Stimulated activated CD8-positive, alpha-beta memory T cell treated with anti-CD3 and anti-CD28 coated beads, Interleukin-2, amount 100 ng/mL, for 48 hours (primary cell): ENCODE measurements around the gene RPL9.
"Not testable (repeated sequence)": the region's sequence is repeated elsewhere in the genome, so short reads cannot be mapped to it uniquely, and the experiment has no call there.

Source experiments
- DNase-seq, 2 donors: peaks; one replicate each; pipeline ENCODE4 v3.0.0-alpha.2; 2020; ENCODE audit warnings: low read depth in 2 of 2

The RPL9 gene

GRCh38 chr4:39466747-39467146 is 8.0 kb upstream of the RPL9 start:
- DNase-seq = no peak

DNA sequence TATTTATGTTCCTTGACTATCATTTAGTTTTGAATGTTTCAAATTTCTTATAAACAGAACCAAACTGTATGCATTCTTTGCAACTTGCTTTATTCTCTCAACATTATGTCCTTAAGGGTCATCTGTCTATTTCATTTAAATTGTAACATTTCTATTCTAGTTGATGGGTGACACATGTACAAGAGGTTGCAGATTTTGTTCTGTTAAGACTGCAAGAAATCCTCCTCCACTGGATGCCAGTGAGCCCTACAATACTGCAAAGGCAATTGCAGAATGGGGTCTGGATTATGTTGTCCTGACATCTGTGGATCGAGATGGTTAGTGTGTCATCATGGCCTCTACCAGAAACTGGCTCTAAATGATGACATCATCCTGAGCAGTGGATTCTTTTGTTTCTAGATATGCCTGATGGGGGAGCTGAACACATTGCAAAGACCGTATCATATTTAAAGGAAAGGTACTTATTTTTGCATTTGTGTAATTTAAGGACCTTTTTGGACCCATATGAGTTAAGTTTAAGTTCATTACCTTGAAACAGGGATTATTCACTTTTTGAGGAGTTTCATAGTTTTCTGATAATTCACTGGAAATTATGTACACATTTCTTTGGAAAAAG is 6.3 kb upstream of the RPL9 start:
- no peak for DNase-seq

GRCh38 chr4:39458161-39458504 is 589 bp downstream of the RPL9 start:
- not testable (repeated sequence) for DNase-seq

DNA sequence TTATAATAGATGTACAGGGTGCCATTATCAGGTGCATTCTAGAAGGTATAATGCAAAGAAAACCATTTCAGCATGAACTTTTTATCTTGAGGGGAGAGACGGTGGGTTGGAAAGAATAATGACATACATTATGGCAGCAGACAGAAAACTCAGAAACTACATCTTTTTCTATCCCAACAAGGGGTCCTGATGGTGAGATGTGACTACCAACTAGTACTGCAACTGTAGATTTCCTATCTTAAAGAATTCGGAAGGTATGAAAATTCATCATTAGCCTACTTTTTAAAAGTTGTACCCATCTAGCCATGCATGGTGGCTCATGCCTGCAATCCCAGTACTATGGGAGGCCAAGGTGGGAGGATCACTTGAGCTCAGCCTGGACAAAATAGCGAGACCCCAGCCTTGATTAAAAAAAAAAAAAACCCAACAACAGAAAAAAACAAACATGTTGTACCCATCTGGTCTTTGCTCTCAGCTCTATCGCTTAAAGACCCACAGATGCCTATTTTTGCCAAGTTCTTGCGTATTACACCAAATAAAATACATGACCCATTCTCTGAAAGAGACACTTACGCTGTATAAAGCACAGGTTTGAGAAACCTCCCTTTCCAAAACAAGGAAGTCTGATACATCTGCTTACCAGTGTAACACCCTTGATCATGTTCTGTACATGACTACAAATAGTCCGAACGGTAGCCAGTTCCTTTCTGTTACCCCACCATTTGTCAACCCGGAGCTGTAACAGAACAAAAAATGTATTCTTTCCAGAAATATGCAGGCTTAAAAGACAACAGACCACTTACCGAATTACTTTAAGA is 1.6 kb downstream of the RPL9 start:
- no peak for DNase-seq

DNA sequence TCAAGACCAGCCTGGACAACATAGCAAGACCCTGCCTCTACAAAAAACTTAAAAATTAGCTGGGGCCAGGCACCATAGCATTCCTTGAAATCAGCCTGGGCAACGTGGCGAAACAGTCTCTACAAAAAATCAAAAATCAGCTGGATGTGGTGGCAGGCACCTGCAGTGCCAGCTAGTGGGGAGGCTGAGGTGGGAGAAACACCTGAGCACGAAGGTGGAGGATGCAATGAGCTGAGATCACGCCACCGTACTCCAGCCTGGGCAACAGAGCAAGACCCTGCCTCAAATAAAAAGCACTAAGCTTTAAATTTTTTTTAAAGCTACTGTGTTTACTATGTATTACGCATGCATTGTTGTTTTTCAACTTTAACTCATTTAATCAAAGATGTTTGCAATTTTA is 3.2 kb downstream of the RPL9 start:
- no peak for DNase-seq

DNA sequence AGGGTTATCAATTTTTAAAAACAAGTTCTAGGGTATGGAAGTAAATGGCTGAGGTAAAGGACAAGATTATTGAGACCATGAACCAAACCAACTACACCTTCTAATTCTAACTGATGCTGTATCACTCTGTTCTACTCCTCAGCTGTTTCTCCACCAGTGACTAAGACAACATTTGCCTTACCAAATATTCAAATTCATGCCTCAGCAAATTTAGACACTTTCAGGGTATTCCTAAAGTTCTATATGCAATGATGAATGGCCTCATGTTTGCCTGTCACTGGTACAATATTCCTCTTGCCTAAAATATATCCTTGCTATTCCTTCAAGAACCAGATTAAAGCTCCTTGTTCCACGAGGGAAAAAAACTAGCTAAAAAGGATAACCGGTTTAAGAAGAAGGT is 5.0 kb downstream of the RPL9 start:
- no peak for DNase-seq

- DNase-seq = no peak
Observed at GRCh38 chr4:39452860-39453587, 5.7 kb downstream of the RPL9 start.

DNA sequence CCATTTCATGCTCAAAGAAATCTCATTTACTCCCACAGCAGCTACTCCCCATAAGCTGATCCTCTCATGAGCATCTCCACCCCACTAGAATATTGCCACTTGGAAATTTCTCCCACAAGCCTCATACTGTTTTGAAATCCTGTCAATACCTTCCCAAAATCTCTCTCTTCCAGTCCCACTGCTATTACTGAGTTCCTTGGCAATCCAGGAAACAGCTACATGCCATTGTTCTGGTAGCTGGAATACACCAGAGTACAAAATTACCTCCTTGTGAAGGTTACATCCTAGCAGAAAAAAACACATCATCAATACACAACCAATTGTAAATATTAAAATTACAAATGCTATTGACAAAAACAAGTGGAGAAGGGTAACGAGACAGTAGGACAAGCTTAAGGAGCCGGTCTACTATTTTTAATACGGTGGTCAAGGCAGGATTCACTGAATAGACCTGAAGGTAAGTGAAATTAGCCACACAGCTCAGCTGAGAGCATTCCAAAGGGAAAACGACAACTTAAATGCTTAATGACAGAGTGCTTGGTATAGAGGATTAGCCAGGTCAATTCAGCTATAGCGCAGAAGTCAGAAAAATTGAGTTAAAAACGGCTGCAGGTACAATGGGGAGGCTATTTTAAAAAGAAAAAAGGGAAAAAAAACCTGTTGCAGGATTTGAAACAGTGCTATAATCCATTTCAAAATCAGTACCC is 6.4 kb downstream of the RPL9 start:
- DNase-seq = no peak

- no peak for DNase-seq
Observed at GRCh38 chr4:39451423-39452023, 7.2 kb downstream of the RPL9 start.

DNA sequence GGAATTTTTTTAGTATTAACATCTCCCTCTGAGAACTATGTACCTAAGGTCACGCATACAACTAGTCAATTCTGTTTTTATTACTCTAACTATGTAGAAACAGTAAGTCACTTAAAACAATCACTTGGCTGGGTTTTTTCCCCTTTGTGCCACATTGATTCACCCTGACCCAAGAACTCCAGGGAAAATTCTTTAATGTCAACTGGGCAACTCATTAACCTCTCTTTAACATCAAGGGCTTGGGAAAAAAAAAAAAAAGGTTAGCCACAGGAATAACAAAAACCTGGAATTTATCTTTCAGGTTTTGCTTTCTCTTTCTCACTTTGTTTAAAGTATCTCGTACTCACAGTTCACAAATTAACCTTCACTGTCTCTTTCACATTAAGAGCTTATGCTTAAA is 8.1 kb downstream of the RPL9 start:
- no peak for DNase-seq

GRCh38 chr4:39446842-39447573 is 11.7 kb downstream of the RPL9 start:
- DNase-seq = peak; percentile 28 to 35

- no peak for DNase-seq
Observed at GRCh38 chr4:39446483-39446841, 12.3 kb downstream of the RPL9 start.

DNA sequence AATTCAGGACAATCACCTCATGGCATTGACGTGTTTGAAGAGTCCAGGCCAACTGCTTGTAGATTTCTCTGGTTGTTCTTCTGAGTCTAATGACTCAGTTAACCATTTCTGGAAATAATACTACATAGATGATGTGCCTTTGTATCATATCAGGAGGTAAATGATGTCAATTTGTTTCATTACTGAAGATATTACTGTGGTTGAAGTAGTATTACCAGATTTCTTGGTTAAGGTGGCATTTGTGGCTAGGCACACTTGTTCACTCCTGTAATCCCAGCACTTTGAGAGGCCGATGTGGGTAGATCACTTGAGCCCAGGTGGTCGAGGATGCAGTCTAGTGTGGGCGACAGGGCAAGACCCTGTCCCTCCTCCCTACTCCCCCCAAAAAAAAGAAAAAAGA is 15.7 kb downstream of the RPL9 start:
- no peak for DNase-seq

DNA sequence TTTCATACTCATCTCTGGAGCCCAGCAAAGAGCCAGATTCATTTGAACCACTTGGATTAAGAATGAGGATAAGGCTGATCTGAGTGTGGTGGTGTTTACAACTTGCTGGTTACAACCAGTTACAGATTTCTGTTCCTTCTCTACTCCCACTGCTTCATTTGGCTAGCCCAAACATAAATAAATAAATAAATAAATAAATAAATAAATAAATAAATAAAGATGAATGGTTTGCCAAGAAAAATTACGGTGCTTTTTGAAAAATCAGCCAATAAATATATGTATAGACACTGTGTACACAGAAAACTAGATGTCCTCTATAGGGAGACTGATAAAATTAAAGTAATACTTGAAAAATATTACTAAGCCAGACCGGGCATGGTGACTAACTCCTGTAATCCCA is 17.1 kb downstream of the RPL9 start:
- DNase-seq = no peak

DNA sequence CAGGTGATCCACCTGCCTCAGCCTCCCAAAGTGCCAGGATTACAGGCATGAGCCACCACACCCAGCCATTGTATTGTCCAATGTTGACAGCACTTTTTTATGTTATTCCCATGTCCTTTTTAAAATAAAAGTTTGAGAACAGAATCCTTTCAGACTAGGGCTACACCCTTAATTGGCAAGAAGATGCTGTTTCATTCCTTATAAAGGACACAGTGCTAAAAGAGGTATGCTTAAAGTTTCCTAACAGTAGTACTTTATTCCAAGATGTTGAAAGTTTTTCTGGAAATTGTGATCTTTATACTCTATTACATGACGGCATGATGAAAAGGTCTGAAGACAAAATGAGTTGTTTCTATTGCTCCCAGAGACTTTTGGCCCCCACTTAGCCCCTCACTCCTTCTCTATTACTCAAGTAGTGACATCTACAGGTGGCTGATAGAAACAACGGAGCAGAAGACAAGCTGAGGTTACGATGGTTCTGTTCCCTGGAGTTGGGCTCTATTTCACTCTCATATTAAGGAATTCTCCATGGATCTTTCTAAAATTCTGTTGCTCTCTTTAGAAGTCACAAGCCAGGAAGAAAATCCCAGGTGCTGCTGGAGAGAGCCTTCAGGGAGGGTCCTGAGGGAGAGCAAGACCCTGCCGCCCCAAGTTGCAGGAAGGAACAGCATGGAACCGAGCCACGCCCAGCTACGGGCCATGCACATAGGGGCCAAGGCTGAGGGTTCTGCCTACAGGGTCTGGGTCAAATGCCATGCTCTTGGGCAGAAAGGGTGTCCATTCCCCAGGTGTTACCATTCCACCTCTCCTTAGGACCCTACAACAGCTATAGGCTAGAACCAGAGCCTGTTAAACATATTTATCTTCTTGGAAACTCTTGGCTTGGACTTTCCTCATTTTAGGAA is 22.8 kb downstream of the RPL9 start:
- no peak for DNase-seq

DNA sequence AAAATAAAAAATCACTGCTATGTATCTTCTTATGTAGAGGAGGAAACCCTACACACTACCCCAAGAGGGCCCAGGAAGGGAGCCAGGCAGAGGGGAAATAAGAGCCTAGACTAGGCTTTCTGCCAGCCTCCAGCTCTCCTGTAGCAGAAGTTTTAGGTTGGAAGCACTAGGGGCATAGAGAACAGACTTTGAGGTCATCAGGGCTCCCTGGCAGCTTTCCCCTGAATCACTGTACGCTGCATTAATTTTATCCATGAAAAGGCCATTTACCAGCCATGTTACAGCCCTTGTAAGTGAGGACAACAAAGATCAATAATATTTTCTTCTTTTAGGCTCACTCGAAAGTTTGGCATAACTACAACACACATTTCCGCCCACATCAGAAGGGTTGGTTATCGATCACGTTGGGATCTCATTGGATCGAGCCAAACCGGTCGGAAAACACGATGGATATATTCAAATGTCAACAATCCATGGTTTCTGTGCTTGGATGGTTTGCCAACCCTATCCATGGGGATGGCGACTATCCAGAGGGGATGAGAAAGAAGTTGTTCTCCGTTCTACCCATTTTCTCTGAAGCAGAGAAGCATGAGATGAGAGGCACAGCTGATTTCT is 24.7 kb downstream of the RPL9 start:
- no peak for DNase-seq

DNA sequence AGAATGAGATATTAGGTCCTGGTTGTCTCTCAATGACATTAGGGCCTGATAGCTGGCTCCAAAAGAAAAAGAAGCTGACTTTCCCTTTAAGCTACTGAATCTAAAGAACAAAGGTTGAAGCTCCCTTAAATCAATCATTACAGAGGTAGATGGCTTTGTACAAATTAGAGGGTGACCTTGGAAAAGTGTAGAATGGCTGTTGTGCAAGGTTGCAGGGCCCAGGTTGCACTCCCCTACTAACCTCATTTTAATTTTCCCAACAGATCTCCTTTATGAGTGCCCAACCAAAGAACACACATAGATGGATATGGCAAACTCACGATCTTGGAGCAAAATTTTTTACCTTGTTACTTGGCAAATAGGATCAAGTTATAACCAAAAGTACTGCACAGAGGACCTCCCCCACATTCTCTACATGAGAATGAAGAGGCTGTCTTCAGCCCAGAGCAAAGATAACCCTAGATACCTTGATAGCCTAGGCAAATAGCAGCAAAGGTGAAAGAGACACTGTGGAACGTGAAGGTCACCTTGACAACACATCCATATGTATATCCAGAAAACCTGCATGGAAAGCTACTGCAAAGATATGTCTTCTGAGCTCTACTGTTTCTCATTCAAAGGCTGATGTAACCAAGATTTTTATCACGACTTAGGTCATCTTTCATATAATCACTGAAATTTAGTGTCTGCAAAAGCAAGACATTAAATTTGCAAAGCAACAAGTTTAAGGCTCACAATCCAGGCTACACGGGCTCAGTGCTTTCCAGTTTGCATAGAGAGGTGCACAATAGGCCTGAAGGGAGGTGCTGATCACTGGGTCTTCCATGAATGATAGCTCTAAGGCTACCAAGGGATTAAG is 29.0 kb downstream of the RPL9 start:
- DNase-seq = no peak

GRCh38 chr4:39427520-39428114 is 31.1 kb downstream of the RPL9 start:
- DNase-seq = no peak
